22Rv1 (cell line): ENCODE data around the gene RAB7B.

Source experiments
- ZFX ChIP-seq: fragments of 450-650 bp; IDR thresholded peaks from 2 replicates; pipeline ENCODE4 v1.6.1; 2017; ENCODE audit warnings: antibody characterized with exemption, borderline replicate concordance
- TF ChIP-seq, protein P1 (sequence below): fragments of 450-650 bp; IDR thresholded peaks from 2 replicates; pipeline ENCODE4 v1.5.1; 2017; ENCODE audit warnings: mild to moderate bottlenecking

- TF ChIP-seq, protein P1, sequence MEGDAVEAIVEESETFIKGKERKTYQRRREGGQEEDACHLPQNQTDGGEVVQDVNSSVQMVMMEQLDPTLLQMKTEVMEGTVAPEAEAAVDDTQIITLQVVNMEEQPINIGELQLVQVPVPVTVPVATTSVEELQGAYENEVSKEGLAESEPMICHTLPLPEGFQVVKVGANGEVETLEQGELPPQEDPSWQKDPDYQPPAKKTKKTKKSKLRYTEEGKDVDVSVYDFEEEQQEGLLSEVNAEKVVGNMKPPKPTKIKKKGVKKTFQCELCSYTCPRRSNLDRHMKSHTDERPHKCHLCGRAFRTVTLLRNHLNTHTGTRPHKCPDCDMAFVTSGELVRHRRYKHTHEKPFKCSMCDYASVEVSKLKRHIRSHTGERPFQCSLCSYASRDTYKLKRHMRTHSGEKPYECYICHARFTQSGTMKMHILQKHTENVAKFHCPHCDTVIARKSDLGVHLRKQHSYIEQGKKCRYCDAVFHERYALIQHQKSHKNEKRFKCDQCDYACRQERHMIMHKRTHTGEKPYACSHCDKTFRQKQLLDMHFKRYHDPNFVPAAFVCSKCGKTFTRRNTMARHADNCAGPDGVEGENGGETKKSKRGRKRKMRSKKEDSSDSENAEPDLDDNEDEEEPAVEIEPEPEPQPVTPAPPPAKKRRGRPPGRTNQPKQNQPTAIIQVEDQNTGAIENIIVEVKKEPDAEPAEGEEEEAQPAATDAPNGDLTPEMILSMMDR = no peak
- no peak for TF ChIP-seq ZFX
Observed at GRCh38 chr1:206012086-206012859, 9.1 kb upstream of the RAB7B start.
